SJCRH30 (cell line): ENCODE results near the gene RRP1. TPM values are rescaled to one million over a fixed set of nuclear protein-coding genes. Genes with fewer than 3 reads are reported as not detected.

Source experiments
- DNase-seq, 2 experiments: peaks; one replicate each; pipeline ENCODE4 v3.0.0-alpha.2; 2015 to 2020
- H3K27ac ChIP-seq: fragments of 250-450 bp; sonication (Bioruptor Pico); 2 replicates; pipeline ENCODE4 v1.5.1; 2020; ENCODE audit warnings: mild to moderate bottlenecking, moderate library complexity
- H3K27me3 ChIP-seq: fragments of 250-450 bp; sonication (Bioruptor Pico); 2 replicates; pipeline ENCODE4 v1.5.1; 2020; ENCODE audit warnings: mild to moderate bottlenecking, moderate library complexity
- H3K36me3 ChIP-seq: fragments of 250-450 bp; sonication (Bioruptor Pico); 2 replicates; pipeline ENCODE4 v1.5.1; 2020; ENCODE audit warnings: mild to moderate bottlenecking, moderate library complexity
- H3K4me1 ChIP-seq: fragments of 250-450 bp; sonication (Bioruptor Pico); 2 replicates; pipeline ENCODE4 v1.5.1; 2020; ENCODE audit warnings: mild to moderate bottlenecking, moderate library complexity
- H3K4me3 ChIP-seq: fragments of 250-450 bp; sonication (Bioruptor Pico); 2 replicates; pipeline ENCODE4 v1.5.1; 2020; ENCODE audit warnings: mild to moderate bottlenecking, moderate library complexity
- H3K9me3 ChIP-seq: fragments of 250-450 bp; sonication (Bioruptor Pico); replicated peaks from 2 replicates; pipeline ENCODE4 v1.5.1; 2020; ENCODE audit warnings: mild to moderate bottlenecking, moderate library complexity
- total RNA-seq: library from RNA; depleted of rRNA; stranded (reverse); fragments of >200 nt; shearing (Covaris generic); gene quantifications from 2 replicates; pipeline ENCODE4 v1.2.3, GENCODE V29; 2014

RRP1 gene
- total RNA-seq, 1 experiment from 2014 or later: 36.2 TPM

DNA sequence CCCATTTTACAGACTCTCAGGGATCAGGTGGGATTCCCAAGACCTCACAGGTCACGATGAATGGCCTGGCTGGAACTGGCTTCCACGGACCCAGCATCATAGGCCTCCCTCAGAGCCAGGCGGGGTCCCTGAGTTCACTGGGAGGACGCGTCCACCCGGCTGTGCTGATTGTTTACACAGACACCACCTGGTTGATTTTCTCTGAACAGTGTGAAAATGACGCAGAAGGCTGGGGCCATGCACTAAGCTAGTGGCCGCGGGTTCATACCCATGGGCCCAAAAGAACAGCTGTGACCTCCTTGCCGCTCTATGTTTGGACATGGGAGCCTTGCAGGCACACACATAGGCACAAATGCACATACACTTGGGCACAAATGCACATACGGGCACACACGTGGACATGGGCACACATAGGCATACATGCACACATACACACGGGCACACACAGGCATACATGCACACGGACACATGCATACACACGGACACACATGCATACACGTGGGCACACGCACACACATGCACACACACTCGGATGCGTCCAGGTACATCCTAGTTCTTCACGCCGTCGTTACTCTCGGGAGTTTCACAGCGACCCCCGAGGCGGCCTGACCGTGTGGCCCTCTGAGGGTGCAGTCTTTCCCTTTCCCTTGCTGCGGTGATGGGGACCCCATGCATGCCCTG lies 36.5 kb upstream of the RRP1 start:
- peak; percentile 85 to 90 for DNase-seq

DNA sequence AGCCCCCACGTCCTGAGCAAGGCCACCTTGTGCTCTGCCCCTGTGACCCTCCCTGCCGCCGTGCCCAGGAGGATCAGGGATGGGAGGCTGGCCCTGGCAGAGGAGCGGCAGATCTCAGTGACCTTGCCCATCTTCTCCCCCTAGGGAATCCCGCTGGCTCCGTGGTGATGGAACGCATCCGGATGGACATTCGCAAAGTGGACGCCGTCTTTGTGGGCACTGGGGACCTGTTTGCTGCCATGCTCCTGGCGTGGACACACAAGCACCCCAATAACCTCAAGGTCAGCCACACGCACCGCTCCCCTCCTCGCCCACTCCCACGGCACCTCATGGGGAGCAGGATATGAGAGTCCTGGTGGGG lies 36.0 kb upstream of the RRP1 start:
- no peaks in the 10 kb centered on the region for H3K27me3 ChIP-seq
- H3K27ac ChIP-seq: peak overlapping the region; percentile 52
- no peaks in the 10 kb centered on the region for H3K9me3 ChIP-seq
- 0 out of 2 replicates have a peak, but pooled peaks cover 2% of the 10 kb centered on the region for H3K36me3 ChIP-seq
- H3K4me3 ChIP-seq: no peak overlapping the region
- peaks cover 16% of the 10 kb centered on the region for H3K4me1 ChIP-seq
- DNase-seq: no peak

More for the DNA sequence above, 36.5 kb upstream of the RRP1 start:
- H3K9me3 ChIP-seq: no peaks in the 10 kb centered on the region
- H3K4me3 ChIP-seq: no peak overlapping the region
- no peaks in the 10 kb centered on the region for H3K27me3 ChIP-seq
- 0 out of 2 replicates have a peak, but pooled peaks cover 2% of the 10 kb centered on the region for H3K36me3 ChIP-seq
- peaks cover 16% of the 10 kb centered on the region for H3K4me1 ChIP-seq
- peak overlapping the region; percentile 52 for H3K27ac ChIP-seq

DNA sequence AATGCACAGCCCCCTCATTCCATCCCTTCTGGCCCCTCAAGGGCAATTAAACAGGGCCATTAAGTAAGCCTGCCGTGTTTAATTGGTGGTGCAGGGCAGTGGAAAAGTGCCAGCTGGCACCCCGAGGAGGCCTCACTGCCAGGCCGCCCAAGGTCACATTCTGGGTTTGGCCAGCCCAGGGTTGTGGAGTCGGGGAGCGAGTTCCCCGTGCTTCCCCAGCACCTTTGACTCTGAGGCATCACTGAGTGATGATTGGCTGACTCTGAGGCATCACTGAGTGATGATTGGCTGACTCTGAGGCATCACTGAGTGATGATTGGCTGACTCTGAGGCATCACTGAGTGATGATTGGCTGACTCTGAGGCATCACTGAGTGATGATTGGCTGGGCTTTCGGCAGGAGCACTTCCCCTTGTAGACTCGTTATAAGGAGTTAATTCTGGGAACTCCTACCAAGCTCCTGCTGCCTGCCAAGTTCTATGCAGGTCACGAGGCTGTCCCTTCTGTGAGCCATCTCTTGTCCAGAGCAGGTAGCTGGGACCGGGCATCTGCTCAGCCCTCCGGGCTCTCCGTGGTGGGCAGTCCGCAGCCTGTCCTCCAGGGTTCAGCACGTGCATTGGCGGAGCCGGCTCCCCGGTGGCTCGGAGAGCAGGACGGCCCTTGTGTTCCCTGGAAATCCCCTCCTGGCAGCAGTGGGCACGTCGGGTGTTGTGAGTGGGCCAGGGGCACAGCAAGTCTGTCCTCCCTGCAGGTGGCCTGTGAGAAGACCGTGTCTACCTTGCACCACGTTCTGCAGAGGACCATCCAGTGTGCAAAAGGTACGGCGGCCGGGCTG lies 34.2 kb upstream of the RRP1 start:
- Histone ChIP-seq H3K4me1 (peaks cover 20% of the 10 kb centered on the region), H3K36me3 (0 out of 2 replicates have a peak, but pooled peaks cover 2% of the 10 kb centered on the region), H3K27me3 (no peaks in the 10 kb centered on the region), H3K27ac (no peak overlapping the region), H3K9me3 (no peaks in the 10 kb centered on the region), H3K4me3 (no peak overlapping the region)
- DNase-seq: no peak

DNA sequence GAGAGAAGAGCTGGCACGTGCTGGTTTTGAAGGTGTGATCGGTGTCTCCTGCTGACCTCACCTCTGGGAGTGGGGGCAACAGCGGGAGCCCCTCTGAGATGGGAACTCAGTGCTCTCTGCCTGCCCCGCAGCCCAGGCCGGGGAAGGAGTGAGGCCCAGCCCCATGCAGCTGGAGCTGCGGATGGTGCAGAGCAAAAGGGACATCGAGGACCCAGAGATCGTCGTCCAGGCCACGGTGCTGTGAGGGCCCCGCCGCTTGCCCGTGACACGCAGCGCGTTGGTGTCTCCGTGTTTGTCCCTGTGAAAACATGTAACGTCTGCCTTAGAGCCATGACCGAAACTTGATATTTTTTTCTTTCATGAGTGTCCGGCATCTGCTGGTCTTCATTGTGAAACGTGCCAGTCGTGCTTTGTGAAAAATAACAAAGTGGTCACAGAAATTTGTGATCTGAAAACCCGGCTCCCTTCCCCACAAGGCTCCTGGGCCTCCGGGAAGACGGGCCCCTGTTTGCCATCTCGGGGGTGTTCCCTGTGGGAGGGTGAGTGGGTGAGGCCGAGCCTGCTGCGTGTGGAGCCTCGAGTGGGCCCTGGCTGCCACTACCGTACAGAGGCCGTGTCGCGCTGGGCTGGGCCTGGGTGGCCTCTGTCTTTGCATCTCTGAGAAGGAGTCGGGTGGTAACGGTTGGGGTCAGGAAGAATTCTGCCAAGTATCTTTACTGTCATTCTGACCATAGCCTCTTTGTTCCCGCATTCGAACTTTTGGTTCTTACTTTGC lies 33.4 kb upstream of the RRP1 start:
- Histone ChIP-seq H3K27ac (no peak overlapping the region), H3K9me3 (no peaks in the 10 kb centered on the region), H3K27me3 (no peaks in the 10 kb centered on the region), H3K4me3 (no peak overlapping the region), H3K4me1 (peaks cover 20% of the 10 kb centered on the region), H3K36me3 (0 out of 2 replicates have a peak, but pooled peaks cover 2% of the 10 kb centered on the region)
- no peak for DNase-seq

DNA sequence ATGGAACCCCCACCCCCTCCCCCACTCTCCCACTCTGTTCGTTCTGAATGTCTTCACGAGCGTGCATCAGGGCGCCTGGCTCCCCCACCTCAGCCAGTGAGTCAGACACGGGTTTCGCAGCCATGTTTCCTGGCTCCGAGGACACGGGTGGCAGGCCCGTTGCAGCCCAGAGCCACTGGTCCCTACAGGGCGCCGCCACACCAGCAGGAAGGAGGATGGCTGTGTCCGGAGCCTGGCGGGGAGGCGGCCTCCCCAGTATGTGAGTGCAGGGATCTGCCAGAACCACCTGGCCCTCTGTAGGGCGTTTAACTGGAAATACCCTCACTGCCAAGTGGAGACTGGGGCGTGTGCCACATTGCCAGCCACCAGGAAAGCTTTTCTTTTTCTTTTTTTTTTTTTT lies 31.8 kb upstream of the RRP1 start:
- H3K36me3 ChIP-seq: 0 out of 2 replicates have a peak, but pooled peaks cover 2% of the 10 kb centered on the region
- H3K4me3 ChIP-seq: no peak overlapping the region
- H3K4me1 ChIP-seq: peaks cover 13% of the 10 kb centered on the region
- DNase-seq: no peak
- no peaks in the 10 kb centered on the region for H3K9me3 ChIP-seq
- no peaks in the 10 kb centered on the region for H3K27me3 ChIP-seq
- H3K27ac ChIP-seq: no peak overlapping the region

DNA sequence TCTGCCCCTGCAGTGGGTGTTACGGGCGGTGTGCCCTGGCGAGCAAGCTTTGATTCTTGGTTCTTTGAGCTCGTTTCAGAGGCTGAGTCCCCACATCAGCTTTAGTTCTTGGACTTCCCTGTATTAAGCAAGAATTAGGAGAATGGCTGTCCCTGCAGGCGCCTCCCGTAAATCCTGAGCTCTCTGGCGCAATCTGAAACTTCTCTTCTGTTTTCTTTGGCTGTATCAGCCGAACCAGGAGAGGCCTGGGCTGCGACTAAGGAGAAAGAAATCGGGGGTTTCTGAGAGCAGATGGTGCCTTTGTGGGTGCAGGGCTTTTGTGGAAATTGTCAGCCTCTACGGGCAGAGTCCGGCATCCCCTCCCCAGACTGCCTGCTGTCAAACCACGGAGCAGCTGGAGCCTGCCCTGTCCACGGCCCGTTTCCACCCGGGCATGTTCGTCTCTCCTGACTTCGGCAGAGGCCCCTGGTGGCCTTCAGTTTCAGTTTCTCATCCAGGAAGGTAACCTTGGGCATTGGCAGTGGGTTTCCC lies 31.2 kb upstream of the RRP1 start:
- no peak overlapping the region for H3K4me3 ChIP-seq
- H3K36me3 ChIP-seq: 0 out of 2 replicates have a peak, but pooled peaks cover 2% of the 10 kb centered on the region
- no peaks in the 10 kb centered on the region for H3K9me3 ChIP-seq
- DNase-seq: peak; percentile 43 to 53
- H3K27ac ChIP-seq: no peak overlapping the region
- H3K4me1 ChIP-seq: peaks cover 8% of the 10 kb centered on the region
- H3K27me3 ChIP-seq: no peaks in the 10 kb centered on the region

DNA sequence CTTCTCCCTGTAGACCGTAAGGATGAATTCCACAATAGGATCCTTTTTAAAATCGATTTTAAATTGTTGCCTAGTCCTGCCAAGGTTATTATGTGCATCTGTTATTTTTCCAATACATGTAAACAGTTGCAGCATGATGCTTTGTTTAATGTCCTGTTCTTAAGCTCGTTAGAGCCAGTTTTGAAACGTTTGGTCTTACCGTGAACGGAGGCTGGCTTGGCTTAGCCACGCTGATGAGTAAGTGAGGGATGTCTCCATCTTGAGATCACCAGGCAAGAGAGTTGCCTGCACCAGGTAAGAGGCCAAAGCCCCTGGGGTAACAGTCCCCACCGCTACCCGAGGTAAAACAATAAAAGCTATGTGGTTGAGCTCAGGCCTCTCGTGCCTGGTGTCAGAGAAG lies 30.6 kb upstream of the RRP1 start:
- no peak for DNase-seq
- no peaks in the 10 kb centered on the region for H3K27me3 ChIP-seq
- H3K9me3 ChIP-seq: no peaks in the 10 kb centered on the region
- peaks cover 4% of the 10 kb centered on the region for H3K4me1 ChIP-seq
- H3K4me3 ChIP-seq: no peak overlapping the region
- no peak overlapping the region for H3K27ac ChIP-seq
- H3K36me3 ChIP-seq: 0 out of 2 replicates have a peak, but pooled peaks cover 2% of the 10 kb centered on the region

DNA sequence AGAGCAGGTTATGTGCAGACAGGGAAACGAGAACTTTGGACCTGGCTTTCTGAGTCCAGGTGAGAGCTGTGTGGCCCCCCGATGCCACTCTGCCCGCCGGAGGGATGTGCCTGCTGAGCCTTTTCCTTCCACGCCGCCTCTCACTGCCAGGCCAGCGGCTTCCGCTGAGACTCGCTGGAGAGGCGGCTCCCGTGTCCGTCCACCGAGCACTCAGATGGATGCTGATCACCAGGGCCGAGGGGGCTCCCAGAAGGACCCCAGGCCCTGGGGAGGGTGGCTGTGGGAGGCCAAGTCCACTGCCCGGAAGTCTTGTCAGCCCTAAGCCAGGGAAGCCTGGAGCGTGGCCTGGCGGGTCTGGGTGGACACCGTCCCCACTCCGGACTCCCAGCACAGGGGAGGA lies 29.7 kb upstream of the RRP1 start:
- Histone ChIP-seq H3K36me3 (0 out of 2 replicates have a peak, but pooled peaks cover 2% of the 10 kb centered on the region), H3K9me3 (no peaks in the 10 kb centered on the region), H3K27me3 (no peaks in the 10 kb centered on the region), H3K4me3 (no peak overlapping the region), H3K27ac (no peak overlapping the region), H3K4me1 (peaks cover 4% of the 10 kb centered on the region)
- no peak for DNase-seq

DNA sequence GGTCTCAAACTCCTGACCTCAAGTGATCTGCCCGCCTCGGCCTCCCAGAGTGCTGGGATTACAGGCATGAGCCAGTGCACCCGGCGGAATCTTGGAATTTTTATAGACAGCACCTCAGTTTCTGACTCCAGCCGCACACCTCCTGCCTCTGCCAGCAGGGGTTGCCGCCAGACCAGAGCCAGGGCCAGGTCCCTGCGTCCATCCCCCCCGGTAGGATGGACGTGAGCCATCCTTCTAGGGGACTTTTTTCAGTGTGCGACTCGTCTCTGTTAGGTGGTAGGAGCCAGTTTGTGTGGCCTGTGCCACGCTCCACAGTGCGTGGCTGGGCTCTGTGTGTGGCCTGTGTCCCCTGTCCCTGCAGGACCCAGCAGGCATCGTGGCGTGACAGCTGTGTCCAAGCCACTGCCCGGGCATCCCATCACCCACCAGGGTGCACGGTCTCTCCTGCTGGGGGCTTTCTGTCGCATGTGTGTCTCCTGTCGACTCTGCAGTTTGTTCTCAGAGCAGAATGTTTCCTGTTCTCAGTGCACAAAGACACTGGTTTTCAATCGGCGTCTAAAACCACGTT lies 28.9 kb upstream of the RRP1 start:
- Histone ChIP-seq H3K27ac (no peak overlapping the region), H3K27me3 (no peaks in the 10 kb centered on the region), H3K9me3 (no peaks in the 10 kb centered on the region), H3K4me3 (no peak overlapping the region), H3K4me1 (peaks cover 4% of the 10 kb centered on the region), H3K36me3 (no peaks in the 10 kb centered on the region)
- no peak for DNase-seq

DNA sequence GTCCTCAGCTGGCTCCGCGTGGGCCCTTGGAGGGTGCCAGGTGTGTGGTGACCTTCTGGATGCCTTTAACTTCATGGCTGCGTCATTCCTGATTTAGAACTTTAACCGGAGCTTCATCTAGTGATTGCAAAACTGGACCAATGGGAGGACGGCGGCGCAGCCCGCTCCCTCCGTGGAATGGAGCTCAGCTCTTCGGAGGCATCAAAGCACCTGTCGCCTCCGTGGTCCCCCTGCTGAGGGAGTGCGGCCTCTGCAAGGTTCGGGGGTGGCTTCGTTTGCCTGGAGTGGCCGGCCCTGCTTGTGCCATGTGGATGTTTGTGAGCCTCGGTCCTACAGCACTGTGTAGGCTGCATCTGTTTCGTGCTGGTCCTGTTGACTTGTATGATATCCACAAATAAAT lies 27.5 kb upstream of the RRP1 start:
- Histone ChIP-seq H3K27me3 (no peaks in the 10 kb centered on the region), H3K9me3 (no peaks in the 10 kb centered on the region), H3K4me3 (no peak overlapping the region), H3K27ac (no peak overlapping the region), H3K36me3 (no peaks in the 10 kb centered on the region), H3K4me1 (peaks cover 4% of the 10 kb centered on the region)
- no peak for DNase-seq

DNA sequence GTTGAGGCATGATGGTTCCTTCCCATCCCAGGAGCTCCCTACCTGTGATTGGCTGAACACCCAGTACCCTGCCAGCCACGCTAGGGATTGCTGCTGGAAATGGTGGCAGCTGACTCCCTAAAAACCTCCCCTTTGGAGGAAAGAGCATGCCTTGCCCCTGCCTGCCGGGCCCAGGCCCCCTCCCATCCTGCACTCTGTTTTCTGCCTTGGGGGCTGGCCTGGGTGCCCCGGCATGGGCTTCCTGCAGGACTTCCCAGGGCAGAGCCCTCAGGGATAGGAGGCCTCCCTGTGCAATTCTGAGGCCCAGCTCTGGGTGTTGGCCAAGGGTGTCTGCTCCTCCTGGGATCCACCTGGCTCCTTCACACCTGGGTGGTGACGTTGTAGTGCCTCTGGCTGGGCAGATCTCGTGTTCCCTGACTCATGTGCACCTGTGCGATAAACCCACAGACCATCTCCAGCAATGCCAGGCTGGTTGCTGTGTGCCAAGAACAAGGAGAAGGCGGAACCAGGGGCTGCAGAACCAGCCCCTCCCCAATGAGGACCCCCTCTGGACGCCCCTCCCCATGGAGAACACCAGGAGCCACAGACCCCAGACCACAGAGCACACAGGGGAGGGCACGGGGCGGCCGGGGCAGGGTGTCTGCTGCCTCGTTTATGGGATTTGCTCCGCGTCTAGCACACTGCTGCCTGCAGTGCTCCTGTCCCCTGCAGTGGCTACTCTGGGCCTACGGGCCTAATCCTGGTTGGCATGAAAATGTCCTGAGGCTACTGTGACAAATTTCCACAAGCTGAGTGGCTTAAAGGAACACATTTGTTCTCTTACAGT lies 26.9 kb upstream of the RRP1 start:
- H3K4me1 ChIP-seq: peaks cover 4% of the 10 kb centered on the region
- H3K4me3 ChIP-seq: no peak overlapping the region
- no peaks in the 10 kb centered on the region for H3K36me3 ChIP-seq
- no peaks in the 10 kb centered on the region for H3K27me3 ChIP-seq
- DNase-seq: no peak
- no peak overlapping the region for H3K27ac ChIP-seq
- no peaks in the 10 kb centered on the region for H3K9me3 ChIP-seq

DNA sequence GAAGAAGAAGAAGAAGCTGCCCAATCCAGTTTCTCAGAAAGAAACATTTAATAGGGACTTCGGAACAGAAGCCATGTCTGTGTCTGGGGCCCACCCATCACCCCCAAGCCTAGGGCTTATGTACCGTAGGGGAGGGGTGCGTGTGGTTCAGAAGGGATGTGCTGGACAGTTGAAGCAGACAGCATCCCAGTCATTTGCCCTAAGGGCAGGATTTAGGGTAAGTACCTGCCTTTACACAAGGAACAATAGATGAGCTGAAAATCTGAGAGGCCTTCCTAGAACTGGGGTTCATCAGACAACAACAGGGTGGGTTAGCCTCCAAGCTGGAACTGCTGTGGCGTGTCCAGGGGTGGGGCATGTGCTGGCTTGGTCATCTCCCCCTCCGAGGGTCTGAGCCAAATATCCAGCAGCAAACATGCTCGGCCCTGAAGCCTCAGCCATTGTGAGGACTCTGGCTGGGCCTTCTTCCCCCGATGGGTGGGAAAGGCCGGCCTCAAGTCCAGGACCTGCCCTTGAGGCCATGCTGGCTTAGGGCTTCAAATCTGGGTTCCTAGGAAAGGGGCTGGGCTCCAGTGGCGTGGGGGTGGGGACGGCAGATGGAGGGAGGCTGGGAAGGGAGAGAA lies 25.4 kb upstream of the RRP1 start:
- H3K36me3 ChIP-seq: no peaks in the 10 kb centered on the region
- no peaks in the 10 kb centered on the region; the same call in 1 of the 2 replicates for H3K4me1 ChIP-seq
- H3K27ac ChIP-seq: no peak overlapping the region
- H3K4me3 ChIP-seq: no peak overlapping the region
- no peak for DNase-seq
- H3K9me3 ChIP-seq: no peaks in the 10 kb centered on the region
- H3K27me3 ChIP-seq: no peaks in the 10 kb centered on the region
